HL-60 (cell line): Measurements from ENCODE around the gene PANK2.

Experiments
- DNase-seq, 2 experiments: peaks; one replicate each; pipeline ENCODE4 v3.0.0-alpha.2; 2010 to 2020; ENCODE audit warnings: low read depth in 1 of 2, low spot score in 1 of 2
- H3K27ac ChIP-seq: fragments of 250-450 bp; sonication (Bioruptor Pico); replicated peaks from 2 replicates; pipeline ENCODE4 v1.5.1; 2020; ENCODE audit warnings: mild to moderate bottlenecking, moderate library complexity
- H3K27me3 ChIP-seq: fragments of 250-450 bp; sonication (Bioruptor Pico); 2 replicates; pipeline ENCODE4 v1.5.1; 2021; ENCODE audit warnings: mild to moderate bottlenecking, moderate library complexity; ENCODE audit not compliant: insufficient read depth, poor library complexity, severe bottlenecking
- H3K4me3 ChIP-seq: replicated peaks from 2 replicates; pipeline ENCODE4 v1.5.1; 2011; ENCODE audit warnings: mild to moderate bottlenecking, control low read depth, low read length; ENCODE audit not compliant: insufficient read depth
- GABPA ChIP-seq: IDR thresholded peaks from 2 replicates; pipeline ENCODE4 v1.6.1; 2012; ENCODE audit warnings: low read depth
- POLR2AphosphoS5 ChIP-seq: IDR thresholded peaks from 2 replicates; pipeline ENCODE4 v1.6.1; 2012; ENCODE audit warnings: low read depth
- SPI1 ChIP-seq: IDR thresholded peaks from 2 replicates; pipeline ENCODE4 v1.6.1; 2012; ENCODE audit warnings: low read depth, mild to moderate bottlenecking, borderline replicate concordance
- TF ChIP-seq, protein P1 (sequence below): IDR thresholded peaks from 2 replicates; pipeline ENCODE4 v1.6.1; 2012; ENCODE audit warnings: low read depth; ENCODE audit not compliant: insufficient replicate concordance
- TF ChIP-seq, protein P2 (sequence below): IDR thresholded peaks from one replicate; pipeline ENCODE4 v1.5.1; 2011; ENCODE audit warnings: low read length, control low read depth, inconsistent platforms; ENCODE audit not compliant: insufficient read depth

Gene PANK2

DNA sequence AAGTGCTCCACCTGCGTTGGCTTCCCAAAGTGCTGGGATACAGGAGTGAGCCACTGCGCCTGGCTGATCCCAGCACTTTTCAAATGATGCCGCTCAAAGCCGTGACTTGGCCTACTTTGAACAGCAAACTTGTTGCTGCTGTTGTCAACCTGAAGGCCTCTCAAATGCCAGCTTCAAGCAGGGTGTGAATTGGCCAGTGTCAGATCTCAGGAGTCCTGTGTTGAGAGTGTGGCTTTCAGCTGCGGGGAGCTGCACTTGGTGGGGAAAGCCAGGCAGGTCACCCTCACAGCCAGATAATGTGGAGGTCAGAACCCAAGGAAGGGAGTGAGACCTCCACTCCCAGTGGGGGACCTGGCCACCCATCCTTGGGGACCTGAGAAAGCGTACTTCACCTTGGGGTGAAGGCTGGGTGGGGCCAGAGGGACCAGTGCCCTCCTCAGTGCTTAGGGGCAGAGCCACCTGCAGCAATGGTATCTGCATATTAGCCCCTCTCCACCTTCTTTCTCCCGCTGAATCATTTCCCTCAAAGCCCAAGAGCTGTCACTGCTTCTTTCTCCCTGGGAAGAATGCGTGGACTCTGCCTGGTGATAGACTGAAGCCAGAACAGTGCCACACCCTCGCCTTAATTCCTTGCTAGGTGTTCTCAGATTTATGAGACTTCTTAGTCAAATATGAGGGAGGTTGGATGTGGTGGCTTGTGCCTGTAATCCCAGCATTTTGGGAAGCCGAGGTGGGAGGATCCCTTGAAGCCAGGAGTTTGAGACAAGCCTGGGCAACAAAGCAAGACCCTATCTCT is 19.1 kb upstream of the PANK2 start:
- TF ChIP-seq, protein P1, sequence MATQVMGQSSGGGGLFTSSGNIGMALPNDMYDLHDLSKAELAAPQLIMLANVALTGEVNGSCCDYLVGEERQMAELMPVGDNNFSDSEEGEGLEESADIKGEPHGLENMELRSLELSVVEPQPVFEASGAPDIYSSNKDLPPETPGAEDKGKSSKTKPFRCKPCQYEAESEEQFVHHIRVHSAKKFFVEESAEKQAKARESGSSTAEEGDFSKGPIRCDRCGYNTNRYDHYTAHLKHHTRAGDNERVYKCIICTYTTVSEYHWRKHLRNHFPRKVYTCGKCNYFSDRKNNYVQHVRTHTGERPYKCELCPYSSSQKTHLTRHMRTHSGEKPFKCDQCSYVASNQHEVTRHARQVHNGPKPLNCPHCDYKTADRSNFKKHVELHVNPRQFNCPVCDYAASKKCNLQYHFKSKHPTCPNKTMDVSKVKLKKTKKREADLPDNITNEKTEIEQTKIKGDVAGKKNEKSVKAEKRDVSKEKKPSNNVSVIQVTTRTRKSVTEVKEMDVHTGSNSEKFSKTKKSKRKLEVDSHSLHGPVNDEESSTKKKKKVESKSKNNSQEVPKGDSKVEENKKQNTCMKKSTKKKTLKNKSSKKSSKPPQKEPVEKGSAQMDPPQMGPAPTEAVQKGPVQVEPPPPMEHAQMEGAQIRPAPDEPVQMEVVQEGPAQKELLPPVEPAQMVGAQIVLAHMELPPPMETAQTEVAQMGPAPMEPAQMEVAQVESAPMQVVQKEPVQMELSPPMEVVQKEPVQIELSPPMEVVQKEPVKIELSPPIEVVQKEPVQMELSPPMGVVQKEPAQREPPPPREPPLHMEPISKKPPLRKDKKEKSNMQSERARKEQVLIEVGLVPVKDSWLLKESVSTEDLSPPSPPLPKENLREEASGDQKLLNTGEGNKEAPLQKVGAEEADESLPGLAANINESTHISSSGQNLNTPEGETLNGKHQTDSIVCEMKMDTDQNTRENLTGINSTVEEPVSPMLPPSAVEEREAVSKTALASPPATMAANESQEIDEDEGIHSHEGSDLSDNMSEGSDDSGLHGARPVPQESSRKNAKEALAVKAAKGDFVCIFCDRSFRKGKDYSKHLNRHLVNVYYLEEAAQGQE = no peak
- TF ChIP-seq POLR2AphosphoS5 (no peak), SPI1 (no peak), GABPA (no peak)
- TF ChIP-seq, protein P2, sequence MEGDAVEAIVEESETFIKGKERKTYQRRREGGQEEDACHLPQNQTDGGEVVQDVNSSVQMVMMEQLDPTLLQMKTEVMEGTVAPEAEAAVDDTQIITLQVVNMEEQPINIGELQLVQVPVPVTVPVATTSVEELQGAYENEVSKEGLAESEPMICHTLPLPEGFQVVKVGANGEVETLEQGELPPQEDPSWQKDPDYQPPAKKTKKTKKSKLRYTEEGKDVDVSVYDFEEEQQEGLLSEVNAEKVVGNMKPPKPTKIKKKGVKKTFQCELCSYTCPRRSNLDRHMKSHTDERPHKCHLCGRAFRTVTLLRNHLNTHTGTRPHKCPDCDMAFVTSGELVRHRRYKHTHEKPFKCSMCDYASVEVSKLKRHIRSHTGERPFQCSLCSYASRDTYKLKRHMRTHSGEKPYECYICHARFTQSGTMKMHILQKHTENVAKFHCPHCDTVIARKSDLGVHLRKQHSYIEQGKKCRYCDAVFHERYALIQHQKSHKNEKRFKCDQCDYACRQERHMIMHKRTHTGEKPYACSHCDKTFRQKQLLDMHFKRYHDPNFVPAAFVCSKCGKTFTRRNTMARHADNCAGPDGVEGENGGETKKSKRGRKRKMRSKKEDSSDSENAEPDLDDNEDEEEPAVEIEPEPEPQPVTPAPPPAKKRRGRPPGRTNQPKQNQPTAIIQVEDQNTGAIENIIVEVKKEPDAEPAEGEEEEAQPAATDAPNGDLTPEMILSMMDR = no peak
- H3K27me3 ChIP-seq = no peaks in the 10 kb centered on the region
- no peak overlapping the region for H3K27ac ChIP-seq
- no peak for DNase-seq
- no peak overlapping the region for H3K4me3 ChIP-seq

DNA sequence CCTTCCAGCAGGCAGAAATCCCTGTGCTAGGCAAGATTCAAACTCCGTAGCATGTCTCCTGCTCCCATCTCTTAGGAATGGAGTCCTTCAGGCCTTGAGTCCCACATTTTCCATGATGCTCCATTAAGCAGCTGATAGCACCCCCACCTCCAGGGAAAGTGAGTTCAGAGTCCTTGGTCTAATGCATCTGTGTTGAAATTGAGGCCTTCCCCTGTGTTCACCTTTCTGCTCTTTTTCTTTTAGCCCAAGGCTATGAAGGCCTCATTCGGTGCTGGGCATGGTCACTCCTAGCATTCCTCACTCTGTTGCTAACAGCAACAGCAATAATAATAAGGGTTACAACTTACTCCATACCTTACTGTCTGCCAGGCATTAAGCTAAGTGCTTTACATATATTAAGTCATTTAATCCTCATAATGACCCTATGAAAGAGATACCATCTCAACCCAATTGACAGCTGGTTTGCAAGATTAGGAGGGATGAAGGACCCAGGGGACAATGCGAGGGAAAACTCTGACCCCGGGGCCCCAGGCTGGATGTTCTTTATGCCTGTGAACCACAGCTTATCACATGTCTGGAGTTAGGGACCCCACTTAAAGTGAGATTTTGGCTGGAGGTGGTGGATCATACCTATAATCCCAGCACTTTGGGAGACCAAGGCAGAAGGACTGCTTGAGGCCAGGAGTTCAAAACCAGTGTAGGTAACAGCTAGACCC is 17.5 kb upstream of the PANK2 start:
- Histone ChIP-seq H3K27me3 (no peaks in the 10 kb centered on the region), H3K4me3 (no peak overlapping the region), H3K27ac (no peak overlapping the region)
- no peak for TF ChIP-seq GABPA
- no peak for TF ChIP-seq POLR2AphosphoS5
- TF ChIP-seq, protein P2 = no peak
- no peak for TF ChIP-seq SPI1
- TF ChIP-seq, protein P1 = no peak
- DNase-seq = no peak

DNA sequence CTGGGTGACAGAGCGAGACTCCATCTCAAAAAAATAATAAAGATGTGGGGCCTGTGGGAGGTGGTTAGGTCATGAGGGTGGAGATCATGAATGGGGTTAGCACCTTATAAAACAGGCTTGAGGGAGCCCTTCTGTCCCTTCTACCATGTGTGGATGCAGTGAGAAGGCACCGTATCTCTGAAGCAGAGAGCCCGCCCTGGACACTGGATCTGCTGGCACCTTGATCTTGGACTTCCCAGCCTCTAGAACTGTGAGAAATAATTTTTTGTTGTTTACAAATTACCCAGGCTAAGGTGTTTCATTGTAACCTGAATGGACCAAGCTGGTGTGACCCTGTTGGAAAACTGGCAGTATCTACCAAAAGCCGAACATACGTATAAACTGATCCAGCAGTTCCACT is 15.7 kb upstream of the PANK2 start:
- H3K27me3 ChIP-seq = no peaks in the 10 kb centered on the region
- H3K27ac ChIP-seq = no peak overlapping the region
- no peak for DNase-seq
- H3K4me3 ChIP-seq = no peak overlapping the region
- TF ChIP-seq, protein P2 = no peak
- no peak for TF ChIP-seq SPI1
- TF ChIP-seq GABPA = no peak
- TF ChIP-seq, protein P1 = no peak
- TF ChIP-seq POLR2AphosphoS5 = no peak
